Measurements from ENCODE around the gene DHRS2. TPM values are rescaled to one million over a fixed set of nuclear protein-coding genes. Genes with fewer than 3 reads are reported as not detected.

DHRS2 gene
- polyA plus RNA-seq, 2 of the 4 experiments (the other 2 are of a cell fraction), result 2.3 to 10.7 TPM

DNA sequence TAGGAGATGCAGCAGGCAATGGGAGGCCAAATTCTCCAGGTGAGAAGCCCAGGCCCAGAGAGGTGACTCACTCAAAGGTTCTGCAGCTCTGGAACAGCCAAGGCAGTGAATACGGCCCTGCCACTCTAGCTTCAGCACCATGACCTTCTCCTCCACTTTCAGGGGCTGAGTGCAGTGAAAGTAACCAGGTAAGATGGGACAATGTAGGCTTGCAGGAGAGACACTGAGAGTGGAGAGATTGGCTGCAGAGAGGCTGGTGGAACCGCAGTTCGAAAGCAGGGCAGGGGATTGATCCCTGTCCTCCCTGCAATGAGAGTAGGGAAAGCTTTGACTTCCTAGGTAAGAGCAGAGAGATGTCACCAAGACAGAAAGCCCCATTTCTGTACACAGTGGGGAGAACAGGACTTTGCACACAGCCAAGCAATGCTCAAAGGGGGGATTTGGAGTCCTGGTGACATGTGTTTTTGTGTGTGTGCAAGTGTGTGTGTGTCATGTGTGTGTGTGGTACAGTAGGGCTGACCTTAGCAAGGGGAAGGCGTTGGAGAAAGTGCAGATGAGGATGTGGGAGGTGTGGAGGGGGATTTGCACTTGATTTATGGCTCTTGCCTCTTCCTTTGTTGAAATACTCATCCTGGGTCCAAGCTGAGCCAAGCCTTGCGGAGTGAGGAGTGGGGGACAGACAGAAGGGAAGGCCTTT, 12.7 kb downstream of the DHRS2 start (continued):
- no peak for TF ChIP-seq RNF2 (IDR thresholded peaks at IDR 0.05; ENCODE audit: borderline replicate concordance, low read depth)
- no peak for TF ChIP-seq JUN (IDR thresholded peaks at IDR 0.05)
- TF ChIP-seq, protein P1, sequence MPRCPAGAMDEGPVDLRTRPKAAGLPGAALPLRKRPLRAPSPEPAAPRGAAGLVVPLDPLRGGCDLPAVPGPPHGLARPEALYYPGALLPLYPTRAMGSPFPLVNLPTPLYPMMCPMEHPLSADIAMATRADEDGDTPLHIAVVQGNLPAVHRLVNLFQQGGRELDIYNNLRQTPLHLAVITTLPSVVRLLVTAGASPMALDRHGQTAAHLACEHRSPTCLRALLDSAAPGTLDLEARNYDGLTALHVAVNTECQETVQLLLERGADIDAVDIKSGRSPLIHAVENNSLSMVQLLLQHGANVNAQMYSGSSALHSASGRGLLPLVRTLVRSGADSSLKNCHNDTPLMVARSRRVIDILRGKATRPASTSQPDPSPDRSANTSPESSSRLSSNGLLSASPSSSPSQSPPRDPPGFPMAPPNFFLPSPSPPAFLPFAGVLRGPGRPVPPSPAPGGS (IDR thresholded peaks at IDR 0.05), result no peak
- TF ChIP-seq CHD4 (IDR thresholded peaks at IDR 0.05; ENCODE audit: borderline replicate concordance), result no peak

DNA sequence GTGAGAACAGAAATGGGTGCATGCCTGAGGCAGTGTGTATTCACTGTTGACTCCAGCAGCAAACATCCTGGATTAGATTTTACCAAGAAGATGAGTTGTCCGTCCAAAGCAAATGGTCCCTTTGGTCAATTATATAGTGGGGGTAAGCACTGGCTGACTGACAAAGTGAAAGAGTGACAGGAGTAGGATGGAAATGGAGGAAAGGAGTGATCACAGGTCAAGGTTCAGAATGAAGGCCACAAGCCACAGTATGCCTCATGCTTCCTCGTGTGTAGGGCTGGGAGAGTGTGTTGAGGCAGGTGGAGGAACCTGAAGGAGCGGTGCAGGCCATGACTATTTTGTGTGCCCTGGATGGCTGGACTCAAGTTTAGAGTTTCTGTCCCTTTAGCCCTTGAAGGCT, 14.3 kb downstream of the DHRS2 start:
- DNase-seq (ENCODE audit: low read depth in 1 of 2, low spot score in 1 of 2), result no peak
- no peak for FAIRE-seq
- 53% methylated on average over 3 of the region's 3 CpGs for WGBS (ENCODE audit: missing lambda C conversion rate)
- Histone ChIP-seq H3K4me3 (no peak overlapping the region), H3K27ac (no peak overlapping the region), H3K4me2 (no peak overlapping the region), H3K4me1 (peaks cover 10% of the 10 kb centered on the region), H3K9me3 (no peaks in the 10 kb centered on the region)
- TF ChIP-seq MYC (IDR thresholded peaks at IDR 0.05; ENCODE audit: borderline replicate concordance, low read length), result no peak
- no peak for TF ChIP-seq RCOR1 (IDR thresholded peaks at IDR 0.05; ENCODE audit: low read depth, low read length)
- TF ChIP-seq BHLHE40 (IDR thresholded peaks at IDR 0.05; ENCODE audit: low read depth, low read length), result no peak
- TF ChIP-seq, protein P2, sequence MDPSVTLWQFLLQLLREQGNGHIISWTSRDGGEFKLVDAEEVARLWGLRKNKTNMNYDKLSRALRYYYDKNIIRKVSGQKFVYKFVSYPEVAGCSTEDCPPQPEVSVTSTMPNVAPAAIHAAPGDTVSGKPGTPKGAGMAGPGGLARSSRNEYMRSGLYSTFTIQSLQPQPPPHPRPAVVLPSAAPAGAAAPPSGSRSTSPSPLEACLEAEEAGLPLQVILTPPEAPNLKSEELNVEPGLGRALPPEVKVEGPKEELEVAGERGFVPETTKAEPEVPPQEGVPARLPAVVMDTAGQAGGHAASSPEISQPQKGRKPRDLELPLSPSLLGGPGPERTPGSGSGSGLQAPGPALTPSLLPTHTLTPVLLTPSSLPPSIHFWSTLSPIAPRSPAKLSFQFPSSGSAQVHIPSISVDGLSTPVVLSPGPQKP (IDR thresholded peaks at IDR 0.05; ENCODE audit: low read depth, low read length), result no peak
- no peak for TF ChIP-seq HOXB5 (CRISPR knock-in tag; IDR thresholded peaks at IDR 0.05)
- TF ChIP-seq HOXB13 (CRISPR knock-in tag; IDR thresholded peaks at IDR 0.05; ENCODE audit: low read depth), result no peak
- TF ChIP-seq, protein P1 (IDR thresholded peaks at IDR 0.05), result no peak
- no peak for TF ChIP-seq NFE2L2 (conservative IDR thresholded peaks at IDR 0.05; ENCODE audit: low read length)
- TF ChIP-seq POLR2A (IDR thresholded peaks at IDR 0.05; ENCODE audit: low read length), result no peak
- TF ChIP-seq EHF (CRISPR knock-in tag; IDR thresholded peaks at IDR 0.05), result no peak
- TF ChIP-seq HDAC2 (IDR thresholded peaks at IDR 0.05), result no peak
- no peak for TF ChIP-seq CEBPB (IDR thresholded peaks at IDR 0.05)
- TF ChIP-seq CBX2 (IDR thresholded peaks at IDR 0.05; ENCODE audit: borderline replicate concordance, low read depth), result no peak
- CTCF ChIA-PET, result interaction anchor here (10.2 kb wide), 1 partner anchor 17 kb away, joined by 71 read pairs; the partner anchor contains the start of gene DHRS2
- no peak for ATAC-seq
- POLR2A ChIA-PET, result no interaction called here

DNA sequence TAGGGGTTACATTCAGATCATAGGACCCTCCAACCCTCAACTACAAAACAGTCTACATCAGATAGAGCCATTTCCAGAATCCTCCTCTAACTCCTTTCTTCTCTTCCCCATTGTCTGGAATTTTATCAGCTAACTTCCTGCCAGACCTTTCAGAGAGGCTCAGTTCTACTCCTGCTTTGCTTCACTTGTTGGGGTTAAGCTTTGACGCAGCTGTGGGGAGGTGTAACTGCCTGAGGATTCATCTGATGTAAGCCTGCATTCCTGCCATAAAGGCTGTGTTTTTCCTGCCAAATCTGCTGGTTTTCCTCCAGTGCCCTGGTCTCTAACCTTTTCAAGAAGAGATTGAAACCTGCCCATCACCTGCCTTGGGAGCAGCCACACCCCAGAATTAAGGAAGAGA, 16.9 kb downstream of the DHRS2 start:
- H3K9me3 ChIP-seq, result no peaks in the 10 kb centered on the region
- H3K4me1 ChIP-seq, result no peaks in the 10 kb centered on the region
- ChIA-PET POLR2A (no interaction called here), CTCF (interaction anchor here (0.7 to 10.2 kb wide), 3 partner anchors 13 to 63 kb away, joined by 3 to 71 read pairs (median 4); partner anchors contain the start of gene DHRS2)
- TF ChIP-seq NPAS2 (CRISPR knock-in tag; IDR thresholded peaks at IDR 0.05; ENCODE audit: borderline replicate concordance) (no peak), ZNF302 (CRISPR knock-in tag; IDR thresholded peaks at IDR 0.05) (no peak), JUNB (IDR thresholded peaks at IDR 0.05) (no peak), MAZ (IDR thresholded peaks at IDR 0.05; ENCODE audit: borderline replicate concordance, low read depth, low read length) (no peak)
- H3K4me2 ChIP-seq, result no peak overlapping the region
- H3K27ac ChIP-seq, result no peak overlapping the region
- no peak for FAIRE-seq
- no peak overlapping the region for H3K4me3 ChIP-seq
- WGBS (ENCODE audit: missing lambda C conversion rate), result 41% methylated on average over 1 of the region's 1 CpG
- no peak for DNase-seq (ENCODE audit: low read depth in 1 of 2, low spot score in 1 of 2)
- ATAC-seq, result no peak
